PC-3 (cell line): ENCODE measurements around the gene EVPL. TPM values are rescaled to one million over a fixed set of nuclear protein-coding genes. Genes with fewer than 3 reads are reported as not detected.

Experiments used
- ATAC-seq: fragments of 200-7000 bp; cut with Tn5 transposase; 2 replicates; pipeline ENCODE4 v1.9.1; 2020; ENCODE audit warnings: mild to moderate bottlenecking, moderate library complexity
- BruUV-seq: library from RNA; stranded (reverse); fragments of 400-500 nt; replicated peaks from 2 replicates; lab custom pipeline; 2021; lab: Mats Ljungman, UMichigan
- CTCF ChIA-PET: fragments of 300-600 bp; sonication (Branson Sonifier 250); formaldehyde crosslinking; loops from one replicate; lab custom pipeline; 2022; ENCODE audit warnings: antibody characterized with exemption; lab: Charles Lee
- POLR2A ChIA-PET: fragments of 300-600 bp; sonication (Branson Sonifier 250); formaldehyde crosslinking; loops from one replicate; lab custom pipeline; 2022; ENCODE audit warnings: antibody characterized with exemption; ENCODE audit not compliant: unreplicated experiment; lab: Charles Lee
- DNase-seq: peaks from one replicate; pipeline ENCODE4 v3.0.0-alpha.2; 2015
- H2AFZ ChIP-seq: fragments of 300-600 bp; sonication (generic); 2 replicates; pipeline ENCODE4 v1.6.0; 2016; ENCODE audit warnings: antibody characterized with exemption, low read length
- H3F3A ChIP-seq: fragments of 300-600 bp; sonication (generic); one replicate; pipeline ENCODE4 v1.6.0; 2017; ENCODE audit warnings: antibody characterized with exemption, low read length, control low read depth, mild to moderate bottlenecking; ENCODE audit not compliant: unreplicated experiment
- H3K27ac ChIP-seq: fragments of 300-600 bp; sonication (generic); 2 replicates; pipeline ENCODE4 v1.5.1; 2016; ENCODE audit warnings: mild to moderate bottlenecking, low read length
- H3K27me3 ChIP-seq: fragments of 300-600 bp; sonication (generic); 2 replicates; pipeline ENCODE4 v1.6.1; 2016; ENCODE audit warnings: low read length, mixed read lengths
- H3K36me3 ChIP-seq: fragments of 300-600 bp; sonication (generic); 2 replicates; pipeline ENCODE4 v1.6.1; 2016; ENCODE audit warnings: low read depth, mixed run types, low read length, mixed read lengths
- H3K4me1 ChIP-seq: fragments of 300-600 bp; sonication (generic); 2 replicates; pipeline ENCODE4 v1.5.1; 2016; ENCODE audit warnings: low read length; ENCODE audit not compliant: insufficient read depth
- H3K4me2 ChIP-seq: fragments of 300-600 bp; sonication (generic); 2 replicates; pipeline ENCODE4 v1.6.0; 2016; ENCODE audit warnings: low read length
- H3K4me3 ChIP-seq: fragments of 300-600 bp; sonication (generic); 2 replicates; pipeline ENCODE4 v1.5.1; 2016; ENCODE audit warnings: mild to moderate bottlenecking, low read length, mixed read lengths
- H3K79me2 ChIP-seq: fragments of 300-600 bp; sonication (generic); 2 replicates; pipeline ENCODE4 v1.6.1; 2017; ENCODE audit warnings: low read length, mixed read lengths
- H3K9ac ChIP-seq: fragments of 300-600 bp; sonication (generic); 2 replicates; pipeline ENCODE4 v1.6.0; 2016; ENCODE audit warnings: mild to moderate bottlenecking, low read length
- H3K9me2 ChIP-seq: fragments of 300-600 bp; sonication (generic); replicated peaks from 2 replicates; pipeline ENCODE4 v1.6.1; 2016; ENCODE audit warnings: mixed run types, low read length, mixed read lengths
- H3K9me3 ChIP-seq: fragments of 300-600 bp; sonication (generic); 2 replicates; pipeline ENCODE4 v1.6.1; 2016; ENCODE audit warnings: low read length, mixed read lengths
- H4K20me1 ChIP-seq: fragments of 300-600 bp; sonication (generic); 2 replicates; pipeline ENCODE4 v1.6.1; 2016; ENCODE audit warnings: low read length, mixed read lengths
- CTCF ChIP-seq: fragments of 300-600 bp; sonication (generic); conservative IDR thresholded peaks from 2 replicates; pipeline ENCODE4 v1.5.1; 2017; ENCODE audit warnings: antibody characterized with exemption, low read depth, mild to moderate bottlenecking, low read length
- EZH2 ChIP-seq: fragments of 300-600 bp; sonication (generic); IDR thresholded peaks from one replicate; pipeline ENCODE4 v1.6.1; 2017; ENCODE audit warnings: antibody characterized with exemption, mild to moderate bottlenecking, low read length; ENCODE audit not compliant: unreplicated experiment
- EZH2phosphoT487 ChIP-seq: fragments of 300-600 bp; sonication (generic); IDR thresholded peaks from 2 replicates; pipeline ENCODE4 v1.6.1; 2018; ENCODE audit warnings: mild to moderate bottlenecking, antibody characterized with exemption, low read length, borderline replicate concordance
- intact Hi-C: fragments of 100-400 bp; cut with micrococcal nuclease; formaldehyde crosslinking; loops from 2 replicates; pipeline ENCODE4 v1.9.0; 2023
- total RNA-seq: library from RNA; depleted of rRNA; stranded (reverse); fragments of >200 nt; gene quantifications from 2 replicates; pipeline ENCODE4 v1.2.3, GENCODE V29; 2014

The EVPL gene
- total RNA-seq, 1 experiment from 2014 or later: 38.8 TPM

GRCh38 chr17:76056882-76057281 is 29.8 kb upstream of the EVPL start:
- TSS peak; percentile 19 for BruUV-seq
- no peak overlapping the region for H2AFZ ChIP-seq
- CTCF ChIA-PET: no interaction called here
- H3K9me3 ChIP-seq: no peaks in the 10 kb centered on the region
- TF ChIP-seq CTCF (peak; percentile 46; the same call in 1 of the 2 replicates), EZH2 (no peak)
- no peak overlapping the region for H3K27ac ChIP-seq
- DNase-seq: no peak
- no peaks in the 10 kb centered on the region for H4K20me1 ChIP-seq
- peaks cover 70% of the 10 kb centered on the region for H3K36me3 ChIP-seq
- no peaks in the 10 kb centered on the region for H3K27me3 ChIP-seq
- H3K79me2 ChIP-seq: peaks cover 13% of the 10 kb centered on the region
- 0 out of 2 replicates have a peak, but pooled peaks have one; percentile 12 for ATAC-seq
- no peaks in the 10 kb centered on the region for H3K9me2 ChIP-seq
- H3K4me1 ChIP-seq: peaks cover 24% of the 10 kb centered on the region
- POLR2A ChIA-PET: no interaction called here
- H3F3A ChIP-seq: peaks cover 4% of the 10 kb centered on the region
- no peak overlapping the region for H3K9ac ChIP-seq
- no peak overlapping the region for H3K4me2 ChIP-seq
- intact Hi-C loops: loop anchor here (2.0 kb wide), 1 partner anchor 42 kb away; no protein-coding TSS in a partner anchor
- H3K4me3 ChIP-seq: no peak overlapping the region

DNA sequence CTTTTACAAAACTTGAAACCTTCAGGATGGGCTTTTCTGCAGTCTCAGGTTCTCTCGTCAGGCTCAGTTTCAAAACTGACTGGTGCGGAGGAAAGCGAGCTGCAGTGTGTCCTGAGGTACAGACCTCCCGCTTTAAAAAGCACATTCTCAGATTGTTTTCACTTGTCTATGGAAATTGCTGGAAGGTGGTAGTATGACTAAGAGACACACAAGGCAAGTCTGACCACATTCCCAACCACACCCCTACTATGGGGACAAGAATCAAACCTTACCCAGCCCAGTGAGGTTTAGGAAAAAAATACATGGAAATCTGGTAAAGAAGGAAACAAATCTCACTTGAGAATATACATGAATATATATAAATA is 27.0 kb upstream of the EVPL start:
- intact Hi-C loops: no loop called here
- Histone ChIP-seq H3K27ac (peak overlapping the region; percentile 83), H3K4me2 (peak overlapping the region; percentile 60), H2AFZ (no peak overlapping the region), H3K9me3 (no peaks in the 10 kb centered on the region), H3K4me3 (peak overlapping the region; percentile 37), H3K79me2 (peaks cover 21% of the 10 kb centered on the region), H3F3A (peaks cover 4% of the 10 kb centered on the region), H4K20me1 (no peaks in the 10 kb centered on the region), H3K27me3 (no peaks in the 10 kb centered on the region), H3K9ac (peak overlapping the region; percentile 53), H3K9me2 (no peaks in the 10 kb centered on the region), H3K36me3 (peaks cover 70% of the 10 kb centered on the region), H3K4me1 (peaks cover 38% of the 10 kb centered on the region)
- DNase-seq (peak; percentile 83), ATAC-seq (peak; percentile 82)
- TF ChIP-seq EZH2: no peak
- no peak for TF ChIP-seq CTCF
- no peak for TF ChIP-seq EZH2phosphoT487
- BruUV-seq: no TSS peak
- POLR2A ChIA-PET: interaction anchor here (0.7 kb wide), 1 partner anchor 15 kb away, joined by 3 read pairs; no protein-coding TSS in a partner anchor
- CTCF ChIA-PET: no interaction called here

DNA sequence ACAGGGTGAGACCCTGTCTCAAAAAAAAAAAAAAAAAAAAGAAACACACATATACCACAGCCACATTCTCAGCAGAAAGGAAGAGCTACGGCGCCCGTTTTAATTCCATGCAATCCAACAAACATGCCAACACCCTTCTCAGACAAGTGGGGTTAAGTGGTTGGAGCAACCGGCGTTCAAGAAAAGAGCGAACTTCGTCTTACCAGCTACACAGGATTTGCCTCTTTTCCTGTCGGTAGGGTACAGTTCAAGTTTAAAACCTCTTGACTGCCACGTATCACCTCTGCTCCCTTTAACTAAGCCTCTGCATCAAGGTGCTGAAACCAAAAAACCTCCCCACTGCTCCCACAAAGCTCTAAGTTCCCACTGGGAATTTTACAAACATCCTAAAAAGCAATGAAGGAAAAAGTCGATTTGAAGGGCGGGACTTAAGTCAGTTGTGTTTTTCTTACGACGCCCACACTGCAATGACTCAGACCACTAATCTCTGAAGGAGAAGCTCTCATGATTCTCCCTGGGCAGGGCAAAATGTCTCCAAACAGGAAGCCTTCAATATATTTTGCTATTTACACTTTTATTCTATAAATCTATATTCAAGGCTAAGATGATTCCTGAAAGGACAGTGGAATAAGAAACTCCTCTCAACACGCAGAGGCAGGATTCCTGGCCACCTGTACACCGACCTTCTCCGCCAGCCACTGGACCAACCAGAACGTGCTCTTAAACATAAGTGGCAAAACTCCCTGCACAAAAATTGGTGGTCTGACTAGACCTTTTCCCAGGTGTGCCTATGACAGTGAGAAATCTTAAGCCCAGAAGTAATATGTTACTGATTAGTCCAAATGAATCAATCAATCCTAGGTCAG is 26.4 kb upstream of the EVPL start:
- H3K27me3 ChIP-seq: no peaks in the 10 kb centered on the region
- POLR2A ChIA-PET: interaction anchor here (0.7 kb wide), 1 partner anchor 16 kb away, joined by 3 read pairs; no protein-coding TSS in a partner anchor
- peak overlapping the region; percentile 53 for H3K9ac ChIP-seq
- peaks cover 21% of the 10 kb centered on the region for H3K79me2 ChIP-seq
- H3K4me2 ChIP-seq: peak overlapping the region; percentile 60
- ATAC-seq (peak; percentile 51), DNase-seq (peak; percentile 75)
- H3K36me3 ChIP-seq: peaks cover 70% of the 10 kb centered on the region
- no peaks in the 10 kb centered on the region for H4K20me1 ChIP-seq
- CTCF ChIA-PET: no interaction called here
- intact Hi-C loops: no loop called here
- peaks cover 38% of the 10 kb centered on the region for H3K4me1 ChIP-seq
- BruUV-seq: no TSS peak
- no peaks in the 10 kb centered on the region for H3K9me3 ChIP-seq
- peaks cover 4% of the 10 kb centered on the region for H3F3A ChIP-seq
- TF ChIP-seq EZH2 (no peak), EZH2phosphoT487 (no peak), CTCF (no peak)
- H3K4me3 ChIP-seq: peak overlapping the region; percentile 37
- peak overlapping the region; percentile 83 for H3K27ac ChIP-seq
- H3K9me2 ChIP-seq: no peaks in the 10 kb centered on the region
- H2AFZ ChIP-seq: no peak overlapping the region
